ENCODE results near the gene SARNP. TPM values are rescaled to one million over a fixed set of nuclear protein-coding genes. Genes with fewer than 3 reads are reported as not detected.
A peak's percentile ranks its signal among the peaks of the same experiment; 100 is the strongest.
"Not testable (repeated sequence)": the region's sequence is repeated elsewhere in the genome, so short reads cannot be mapped to it uniquely, and the experiment has no call there.

SARNP gene
- total and polyA plus RNA-seq, 2 donors: 76.0 to 86.2 TPM

GRCh38 chr12:55845785-55846496 is 28.4 kb upstream of the SARNP start:
- Histone ChIP-seq H3K27ac (ENCODE audit: low read depth) (no peak overlapping the region), H3K4me3 (ENCODE audit: low read depth, low read length) (no peak overlapping the region), H3K4me1 (ENCODE audit: insufficient read depth) (no peaks in the 10 kb centered on the region), H3K36me3 (ENCODE audit: insufficient read depth) (no peaks in the 10 kb centered on the region)
- 74% methylated on average over 7 of the region's 7 CpGs for WGBS
- DNase-seq (ENCODE audit: extremely low spot score): no peak

- no peaks in the 10 kb centered on the region for H3K36me3 ChIP-seq (ENCODE audit: insufficient read depth)
Observed at GRCh38 chr12:55845361-55845760, 27.8 kb upstream of the SARNP start.

GRCh38 chr12:55844961-55845360 is 27.4 kb upstream of the SARNP start:
- no peak overlapping the region for H3K27ac ChIP-seq (ENCODE audit: low read depth)
- H3K4me1 ChIP-seq (ENCODE audit: insufficient read depth): no peaks in the 10 kb centered on the region
- no peak for DNase-seq (ENCODE audit: extremely low spot score)
- no peaks in the 10 kb centered on the region for H3K36me3 ChIP-seq (ENCODE audit: insufficient read depth)
- 89% methylated on average over 4 of the region's 4 CpGs for WGBS
- H3K4me3 ChIP-seq (ENCODE audit: low read depth, low read length): no peak overlapping the region

More at GRCh38 chr12:55845361-55845760, 27.8 kb upstream of the SARNP start:
- WGBS: 87% methylated on average over 5 of the region's 5 CpGs
- Histone ChIP-seq H3K27ac (ENCODE audit: low read depth) (no peak overlapping the region), H3K4me1 (ENCODE audit: insufficient read depth) (no peaks in the 10 kb centered on the region), H3K4me3 (ENCODE audit: low read depth, low read length) (no peak overlapping the region)
- no peak for DNase-seq (ENCODE audit: extremely low spot score)

GRCh38 chr12:55843431-55843830 is 25.9 kb upstream of the SARNP start:
- H3K4me1 ChIP-seq (ENCODE audit: insufficient read depth): no peaks in the 10 kb centered on the region
- H3K27ac ChIP-seq (ENCODE audit: low read depth): no peak overlapping the region
- DNase-seq (ENCODE audit: extremely low spot score): no peak
- no peak overlapping the region for H3K4me3 ChIP-seq (ENCODE audit: low read depth, low read length)
- WGBS: 96% methylated on average over 4 of the region's 4 CpGs
- no peaks in the 10 kb centered on the region for H3K36me3 ChIP-seq (ENCODE audit: insufficient read depth)

GRCh38 chr12:55842681-55843429 is 25.3 kb upstream of the SARNP start, which contains the start of gene MMP19:
Gene MMP19, minus strand, starts transcription at chr12:55842936. Its CDS starts 106 bp downstream, at chr12:55842830.
- Histone ChIP-seq H3K27ac (ENCODE audit: low read depth) (no peak within 1 kb of the TSS), H3K4me3 (ENCODE audit: low read depth, low read length) (peak within 1 kb of the TSS; percentile 51), H3K4me1 (ENCODE audit: insufficient read depth) (no peaks in the 10 kb centered on the region), H3K36me3 (ENCODE audit: insufficient read depth) (no peaks in the 10 kb centered on the region)
- peak; percentile 46 for DNase-seq (ENCODE audit: extremely low spot score)
- WGBS: 41% methylated on average over 10 of the region's 10 CpGs

GRCh38 chr12:55840581-55841351 is 23.2 kb upstream of the SARNP start:
- H3K4me3 ChIP-seq (ENCODE audit: low read depth, low read length): no peak overlapping the region
- DNase-seq (ENCODE audit: extremely low spot score): no peak
- 89% methylated on average over 11 of the region's 11 CpGs for WGBS
- no peaks in the 10 kb centered on the region for H3K4me1 ChIP-seq (ENCODE audit: insufficient read depth)
- H3K27ac ChIP-seq (ENCODE audit: low read depth): no peak overlapping the region
- no peaks in the 10 kb centered on the region for H3K36me3 ChIP-seq (ENCODE audit: insufficient read depth)

- H3K36me3 ChIP-seq (ENCODE audit: insufficient read depth): no peaks in the 10 kb centered on the region
- DNase-seq (ENCODE audit: extremely low spot score): no peak
- no peak overlapping the region for H3K27ac ChIP-seq (ENCODE audit: low read depth)
- WGBS: 75% methylated on average over 11 of the region's 11 CpGs
- no peak overlapping the region for H3K4me3 ChIP-seq (ENCODE audit: low read depth, low read length)
- H3K4me1 ChIP-seq (ENCODE audit: insufficient read depth): no peaks in the 10 kb centered on the region
Observed at GRCh38 chr12:55839345-55840140, 22.0 kb upstream of the SARNP start.

GRCh38 chr12:55838361-55838760 is 20.8 kb upstream of the SARNP start:
- 91% methylated on average over 3 of the region's 3 CpGs for WGBS
- no peak overlapping the region for H3K4me3 ChIP-seq (ENCODE audit: low read depth, low read length)
- no peak overlapping the region for H3K27ac ChIP-seq (ENCODE audit: low read depth)
- H3K36me3 ChIP-seq (ENCODE audit: insufficient read depth): no peaks in the 10 kb centered on the region
- no peak for DNase-seq (ENCODE audit: extremely low spot score)
- no peaks in the 10 kb centered on the region for H3K4me1 ChIP-seq (ENCODE audit: insufficient read depth)

- H3K4me1 ChIP-seq (ENCODE audit: insufficient read depth); H3K4me3 ChIP-seq (ENCODE audit: low read depth, low read length); DNase-seq (ENCODE audit: extremely low spot score); H3K36me3 ChIP-seq (ENCODE audit: insufficient read depth); H3K27ac ChIP-seq (ENCODE audit: low read depth): not testable (repeated sequence)
- 79% methylated on average over 6 of the region's 6 CpGs for WGBS
Observed at GRCh38 chr12:55834400-55834799, 16.9 kb upstream of the SARNP start.

- Histone ChIP-seq H3K36me3 (ENCODE audit: insufficient read depth) (no peaks in the 10 kb centered on the region), H3K4me3 (ENCODE audit: low read depth, low read length) (no peak overlapping the region), H3K27ac (ENCODE audit: low read depth) (no peak overlapping the region), H3K4me1 (ENCODE audit: insufficient read depth) (peaks cover 1% of the 10 kb centered on the region)
- 94% methylated on average over 10 of the region's 10 CpGs for WGBS
- DNase-seq (ENCODE audit: extremely low spot score): no peak
Observed at GRCh38 chr12:55833056-55833455, 15.5 kb upstream of the SARNP start.

GRCh38 chr12:55831447-55831815 is 13.9 kb upstream of the SARNP start:
- H3K4me1 ChIP-seq (ENCODE audit: insufficient read depth): peaks cover 6% of the 10 kb centered on the region
- peak overlapping the region; percentile 82 for H3K4me3 ChIP-seq (ENCODE audit: low read depth, low read length)
- 23% methylated on average over 1 of the region's 1 CpG for WGBS
- DNase-seq (ENCODE audit: extremely low spot score): no peak
- H3K36me3 ChIP-seq (ENCODE audit: insufficient read depth): no peaks in the 10 kb centered on the region
- peak overlapping the region; percentile 11 for H3K27ac ChIP-seq (ENCODE audit: low read depth)

GRCh38 chr12:55830601-55831446 is 13.3 kb upstream of the SARNP start:
- WGBS: 3% methylated on average over 23 of the region's 23 CpGs
- H3K4me3 ChIP-seq (ENCODE audit: low read depth, low read length): peak overlapping the region; percentile 82
- H3K36me3 ChIP-seq (ENCODE audit: insufficient read depth): no peaks in the 10 kb centered on the region
- peak overlapping the region; percentile 93 for H3K27ac ChIP-seq (ENCODE audit: low read depth)
- H3K4me1 ChIP-seq (ENCODE audit: insufficient read depth): peaks cover 6% of the 10 kb centered on the region
- peak; percentile 82 for DNase-seq (ENCODE audit: extremely low spot score)
